ENCODE measurements around the gene PRKD2. TPM values are rescaled to one million over a fixed set of nuclear protein-coding genes. Genes with fewer than 3 reads are reported as not detected.
A peak's percentile ranks its signal among the peaks of the same experiment; 100 is the strongest.

PRKD2 gene
- total RNA-seq, 4 donors from 2014 or later, result 40.1 to 201 (median 53.5) TPM

GRCh38 chr19:46730595-46730994 lies 13.7 kb upstream of the PRKD2 start:
- no peak for DNase-seq
- Histone ChIP-seq H3K4me1 (no peaks in the 10 kb centered on the region), H3K4me3 (no peak overlapping the region), H3K27me3 (no peaks in the 10 kb centered on the region), H3K9me3 (no peaks in the 10 kb centered on the region), H3K36me3 (peaks cover 0 to 51% (median 18%) of the 10 kb centered on the region in 4 donors), H3K27ac (no peak overlapping the region)
- no peak for TF ChIP-seq POLR2A (IDR thresholded peaks at IDR 0.05)
- TF ChIP-seq EP300 (IDR thresholded peaks at IDR 0.05; ENCODE audit: low read depth), result no peak
- TF ChIP-seq CTCF (IDR thresholded peaks at IDR 0.05), result no peak
- in situ Hi-C loops (cut with MboI; ENCODE audit: low pct_ligation_motif_present in 1 of 4, low pct_unique_long_range_greater_than_20kb in 1 of 4, low sequenced_read_pairs in 3 of 4), result no loop called here
- WGBS, 2 donors (ENCODE audit: low coverage in 1 of 2), result 96% methylated on average over 14 of the region's 14 CpGs; no CpG with 5 or more reads in 1 of the 2 donors
- intact Hi-C loops (cut with DNase I; ENCODE audit: low total_unique reads), result no loop called here

- peaks cover 0 to 55% (median 18%) of the 10 kb centered on the region in 4 donors for H3K36me3 ChIP-seq
- DNase-seq, result no peak
- TF ChIP-seq POLR2AphosphoS5 (IDR thresholded peaks at IDR 0.05) (no peak), POLR2A (IDR thresholded peaks at IDR 0.05) (no peak), EP300 (IDR thresholded peaks at IDR 0.05; ENCODE audit: low read depth) (no peak), CTCF (IDR thresholded peaks at IDR 0.05) (no peak)
- in situ Hi-C loops (cut with MboI; ENCODE audit: low pct_ligation_motif_present in 1 of 4, low pct_unique_long_range_greater_than_20kb in 1 of 4, low sequenced_read_pairs in 3 of 4) (no loop called here), intact Hi-C loops (cut with DNase I; ENCODE audit: low total_unique reads) (no loop called here)
- H3K27me3 ChIP-seq, result no peaks in the 10 kb centered on the region
- no peak overlapping the region for H3K4me3 ChIP-seq
- H3K9me3 ChIP-seq, result no peaks in the 10 kb centered on the region
- H3K27ac ChIP-seq, result no peak overlapping the region
- H3K4me1 ChIP-seq, result no peaks in the 10 kb centered on the region
- WGBS, 2 donors (ENCODE audit: low coverage in 1 of 2), result 92 to 93% methylated on average over 3 to 9 of the region's 9 CpGs
These were observed 13.3 kb upstream of the PRKD2 start for GRCh38 chr19:46730187-46730586.

- in situ Hi-C loops (cut with MboI; ENCODE audit: low pct_ligation_motif_present in 1 of 4, low pct_unique_long_range_greater_than_20kb in 1 of 4, low sequenced_read_pairs in 3 of 4), result no loop called here
- Histone ChIP-seq H3K9me3 (no peaks in the 10 kb centered on the region), H3K4me3 (no peak overlapping the region), H3K27me3 (no peaks in the 10 kb centered on the region), H3K27ac (no peak overlapping the region), H3K4me1 (no peaks in the 10 kb centered on the region), H3K36me3 (peaks cover 0 to 60% (median 19%) of the 10 kb centered on the region in 4 donors)
- intact Hi-C loops (cut with DNase I; ENCODE audit: low total_unique reads), result loop anchor here (2.0 kb wide), 1 partner anchor 25 kb away; no protein-coding TSS in a partner anchor
- DNase-seq, result no peak
- TF ChIP-seq CTCF (IDR thresholded peaks at IDR 0.05) (no peak), POLR2A (IDR thresholded peaks at IDR 0.05) (no peak), POLR2AphosphoS5 (IDR thresholded peaks at IDR 0.05) (no peak), EP300 (IDR thresholded peaks at IDR 0.05; ENCODE audit: low read depth) (no peak)
- WGBS, 2 donors (ENCODE audit: low coverage in 1 of 2), result 89% methylated on average over 6 of the region's 7 CpGs; no CpG with 5 or more reads in 1 of the 2 donors
These were observed 12.8 kb upstream of the PRKD2 start for GRCh38 chr19:46729696-46730095.

GRCh38 chr19:46728693-46729339 lies 11.9 kb upstream of the PRKD2 start:
- no peak overlapping the region for H3K4me3 ChIP-seq
- H3K27ac ChIP-seq, result peak overlapping the region in 2 of 4 donors; percentile 30 to 42
- H3K9me3 ChIP-seq, result no peaks in the 10 kb centered on the region
- H3K4me1 ChIP-seq, result no peaks in the 10 kb centered on the region
- intact Hi-C loops (cut with DNase I; ENCODE audit: low total_unique reads) (loop anchor here (2.0 kb wide), 1 partner anchor 24 kb away; no protein-coding TSS in a partner anchor), in situ Hi-C loops (cut with MboI; ENCODE audit: low pct_ligation_motif_present in 1 of 4, low pct_unique_long_range_greater_than_20kb in 1 of 4, low sequenced_read_pairs in 3 of 4) (no loop called here)
- peak; percentile 80 for DNase-seq
- peaks cover 0 to 59% (median 19%) of the 10 kb centered on the region in 4 donors for H3K36me3 ChIP-seq
- TF ChIP-seq POLR2A (IDR thresholded peaks at IDR 0.05) (no peak), CTCF (IDR thresholded peaks at IDR 0.05) (peak; percentile 88 to 96 (median 93))
- H3K27me3 ChIP-seq, result no peaks in the 10 kb centered on the region
- WGBS, 2 donors (ENCODE audit: low coverage in 1 of 2), result 37 to 40% methylated on average over 1 to 20 of the region's 20 CpGs
